Measurements from ENCODE around the gene SEMA7A.

DNA sequence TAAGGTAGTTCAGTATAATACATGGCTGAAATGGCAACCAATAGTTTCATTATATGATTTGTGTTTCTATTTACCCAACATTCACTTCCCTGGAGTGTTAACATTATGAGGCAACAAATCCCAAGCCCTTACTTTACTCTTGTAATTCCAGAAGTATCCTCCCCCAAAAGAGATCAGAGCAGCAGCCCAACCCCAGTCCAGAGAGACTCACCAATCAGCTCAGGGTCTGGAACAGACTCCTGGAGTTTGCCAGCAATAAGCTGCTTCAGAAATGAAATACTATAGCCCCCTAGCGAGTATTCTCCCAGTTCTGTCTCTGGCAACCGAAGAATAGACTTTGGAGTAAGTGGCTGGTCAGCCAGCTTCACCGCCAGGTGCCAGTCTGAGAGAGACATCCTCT, 24.7 kb upstream of the SEMA7A start:
- TF ChIP-seq EZH2 (IDR thresholded peaks at IDR 0.05) (no peak), POLR2AphosphoS5 (IDR thresholded peaks at IDR 0.05; ENCODE audit: borderline replicate concordance, low read depth, low read length) (no peak)
